Measurements from ENCODE around the gene CSF2.

- no peak for TF ChIP-seq CTCF (IDR thresholded peaks at IDR 0.05; ENCODE audit: poor library complexity)
- no peak for TF ChIP-seq EZH2 (IDR thresholded peaks at IDR 0.05; ENCODE audit: borderline replicate concordance)
Measured at GRCh38 chr5:132067451-132067850, 6.1 kb upstream of the CSF2 start.

All from hepatocyte (in vitro differentiated cells).